Measurements from ENCODE around the gene BAIAP2L1. TPM values are rescaled to one million over a fixed set of nuclear protein-coding genes. Genes with fewer than 3 reads are reported as not detected.

Gene BAIAP2L1
- polyA plus RNA-seq, 4 donors: 23.8 to 51.4 (median 33.1) TPM

- Histone ChIP-seq H3K4me3 (ENCODE audit: low read depth in 1 of 3, low read length in 3 of 3) (peak overlapping the region; percentile 75 to 93 (median 89)), H3K36me3 (ENCODE audit: control insufficient read depth in 3 of 3, insufficient read depth in 2 of 3, low read depth in 1 of 3, low read length in 3 of 3) (peaks cover 0 to 50% (median 0%) of the 10 kb centered on the region in 3 donors), H3K27ac (ENCODE audit: low read depth in 1 of 3, low read length in 2 of 3) (peak overlapping the region; percentile 72 to 97 (median 92)), H3K9me3 (ENCODE audit: control insufficient read depth in 2 of 2, insufficient read depth in 1 of 2, low read depth in 1 of 2, low read length in 1 of 2) (no peaks in the 10 kb centered on the region), H3K27me3 (ENCODE audit: control insufficient read depth in 3 of 3, insufficient read depth in 3 of 3, low read length in 3 of 3) (no peaks in the 10 kb centered on the region), H3K4me1 (ENCODE audit: control insufficient read depth in 3 of 3, insufficient read depth in 2 of 3, low read depth in 1 of 3, low read length in 2 of 3) (peaks cover 9 to 56% (median 14%) of the 10 kb centered on the region in 3 donors)
- FAIRE-seq (no peak), DNase-seq (peak in 1 of 2 donors; percentile 37)
- WGBS, 3 donors: 10 to 32% (median 28%) methylated on average over 16 of the region's 16 CpGs
Measured at GRCh38 chr7:98282703-98283102, 118.2 kb downstream of the BAIAP2L1 start.

- Histone ChIP-seq H3K27me3 (ENCODE audit: control insufficient read depth in 3 of 3, insufficient read depth in 3 of 3, low read length in 3 of 3) (no peaks in the 10 kb centered on the region), H3K36me3 (ENCODE audit: control insufficient read depth in 3 of 3, insufficient read depth in 2 of 3, low read depth in 1 of 3, low read length in 3 of 3) (peaks cover 0 to 43% (median 0%) of the 10 kb centered on the region in 3 donors), H3K4me3 (ENCODE audit: low read depth in 1 of 3, low read length in 3 of 3) (peak overlapping the region; percentile 75 to 93 (median 89)), H3K9me3 (ENCODE audit: control insufficient read depth in 2 of 2, insufficient read depth in 1 of 2, low read depth in 1 of 2, low read length in 1 of 2) (no peaks in the 10 kb centered on the region), H3K4me1 (ENCODE audit: control insufficient read depth in 3 of 3, insufficient read depth in 2 of 3, low read depth in 1 of 3, low read length in 2 of 3) (peaks cover 9 to 49% (median 11%) of the 10 kb centered on the region in 3 donors), H3K27ac (ENCODE audit: low read depth in 1 of 3, low read length in 2 of 3) (peak overlapping the region; percentile 72 to 97 (median 92))
- no peak for FAIRE-seq
- peak; percentile 53 to 78 for DNase-seq
- 1 to 4% (median 3%) methylated on average over 48 to 77 of the region's 77 CpGs for WGBS, 3 donors
Measured at GRCh38 chr7:98281757-98282606, 118.9 kb downstream of the BAIAP2L1 start.

DNA sequence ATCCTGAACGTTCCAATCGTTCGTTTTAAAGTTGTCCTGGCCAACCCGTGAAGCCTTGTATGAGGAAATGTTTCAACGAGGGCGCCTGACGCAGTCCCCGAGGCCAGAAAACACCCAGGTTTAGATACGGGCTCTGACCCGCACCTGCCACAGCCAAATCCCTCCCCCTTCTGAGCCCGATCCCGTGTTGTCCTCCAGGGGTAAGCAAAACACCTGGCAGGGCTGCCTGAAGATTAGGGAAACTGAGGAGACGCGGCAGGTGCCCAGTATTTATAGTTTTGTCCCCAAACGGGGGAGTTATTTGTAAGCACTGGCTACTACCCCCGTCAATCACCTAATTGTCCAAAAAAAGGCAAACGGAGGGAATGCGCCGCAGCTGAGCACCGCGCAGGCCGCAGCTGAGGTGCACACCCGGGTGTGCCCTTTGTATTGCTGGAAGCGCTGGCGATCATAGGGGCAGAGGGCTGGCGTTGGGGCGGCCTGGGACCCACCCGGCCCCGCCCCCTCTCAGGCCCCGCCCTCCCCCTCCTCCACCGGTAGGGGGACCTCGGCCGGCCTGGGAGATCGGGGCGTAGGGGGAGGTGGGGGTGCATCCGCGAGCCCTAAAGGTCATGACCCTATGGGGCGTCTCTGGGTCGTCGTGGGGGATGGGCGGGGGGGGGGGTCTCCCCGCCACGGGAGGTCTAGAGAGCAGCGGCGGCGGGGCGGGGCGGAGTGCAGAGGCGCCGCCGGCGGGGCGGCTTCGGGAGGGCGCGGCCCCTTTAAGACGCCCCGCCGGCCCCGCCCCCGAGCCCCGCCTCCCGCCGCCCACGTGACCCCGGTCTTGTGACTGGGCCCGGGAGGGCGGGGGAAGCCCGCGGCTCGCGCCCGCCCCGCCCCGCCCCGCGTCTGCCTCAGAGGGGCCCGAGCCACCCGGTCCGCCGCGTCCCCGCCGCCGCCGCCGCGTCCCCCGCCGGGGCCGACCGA, 119.8 kb downstream of the BAIAP2L1 start, which contains the start of gene BRI3:
Gene BRI3, plus strand, starts transcription at position 896 of the 966 bp plus-strand sequence. CDS start 110 bp downstream, outside the sequence.
- Histone ChIP-seq H3K4me1 (ENCODE audit: control insufficient read depth in 3 of 3, insufficient read depth in 2 of 3, low read depth in 1 of 3, low read length in 2 of 3) (peaks cover 7 to 45% (median 10%) of the 10 kb centered on the region in 3 donors), H3K36me3 (ENCODE audit: control insufficient read depth in 3 of 3, insufficient read depth in 2 of 3, low read depth in 1 of 3, low read length in 3 of 3) (peaks cover 0 to 34% (median 0%) of the 10 kb centered on the region in 3 donors), H3K9me3 (ENCODE audit: control insufficient read depth in 2 of 2, insufficient read depth in 1 of 2, low read depth in 1 of 2, low read length in 1 of 2) (no peaks in the 10 kb centered on the region), H3K4me3 (ENCODE audit: low read depth in 1 of 3, low read length in 3 of 3) (peak within 1 kb of the TSS; percentile 75 to 93 (median 89)), H3K27ac (ENCODE audit: low read depth in 1 of 3, low read length in 2 of 3) (peak within 1 kb of the TSS; percentile 95 to 97 (median 95)), H3K27me3 (ENCODE audit: control insufficient read depth in 3 of 3, insufficient read depth in 3 of 3, low read length in 3 of 3) (no peaks in the 10 kb centered on the region)
- 0 to 1% (median 1%) methylated on average over 22 to 92 of the region's 92 CpGs for WGBS, 3 donors
- peak; percentile 92 for DNase-seq
- FAIRE-seq: no peak

- Histone ChIP-seq H3K4me3 (ENCODE audit: low read depth in 1 of 3, low read length in 3 of 3) (peak overlapping the region in 2 of 3 donors; percentile 58 to 93), H3K36me3 (ENCODE audit: control insufficient read depth in 3 of 3, insufficient read depth in 2 of 3, low read depth in 1 of 3, low read length in 3 of 3) (peaks cover 0 to 26% (median 0%) of the 10 kb centered on the region in 3 donors), H3K9me3 (ENCODE audit: control insufficient read depth in 2 of 2, insufficient read depth in 1 of 2, low read depth in 1 of 2, low read length in 1 of 2) (no peaks in the 10 kb centered on the region), H3K27me3 (ENCODE audit: control insufficient read depth in 3 of 3, insufficient read depth in 3 of 3, low read length in 3 of 3) (no peaks in the 10 kb centered on the region), H3K27ac (ENCODE audit: low read depth in 1 of 3, low read length in 2 of 3) (peak overlapping the region; percentile 95 to 96 (median 95)), H3K4me1 (ENCODE audit: control insufficient read depth in 3 of 3, insufficient read depth in 2 of 3, low read depth in 1 of 3, low read length in 2 of 3) (peaks cover 0 to 37% (median 4%) of the 10 kb centered on the region in 3 donors)
- no peak for DNase-seq
- FAIRE-seq: no peak
- 22 to 45% (median 32%) methylated on average over 7 of the region's 7 CpGs for WGBS, 3 donors
Measured at GRCh38 chr7:98280296-98280695, 120.6 kb downstream of the BAIAP2L1 start.

DNA sequence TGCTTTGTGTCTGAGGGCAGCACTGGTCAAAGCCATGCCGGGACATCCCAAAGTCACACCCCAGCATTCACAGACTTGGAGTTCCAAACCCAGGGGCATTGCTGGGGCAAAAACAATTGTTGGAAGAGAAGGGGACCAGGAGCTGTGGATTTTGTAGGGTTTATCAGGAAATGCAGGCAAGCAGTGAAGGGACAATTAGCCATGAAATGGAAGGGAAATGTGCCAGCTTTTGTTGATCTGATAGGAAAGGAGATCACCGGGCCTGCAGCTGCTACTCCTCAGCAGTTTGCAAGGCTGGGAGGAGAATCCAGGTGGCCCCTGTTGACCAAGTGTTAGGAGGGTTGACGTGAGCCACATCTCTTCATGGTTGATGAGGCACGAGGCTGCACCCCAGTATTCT, 122.0 kb downstream of the BAIAP2L1 start:
- WGBS, 3 donors: 27 to 56% (median 47%) methylated on average over 4 of the region's 4 CpGs
- H3K9me3 ChIP-seq (ENCODE audit: control insufficient read depth in 2 of 2, insufficient read depth in 1 of 2, low read depth in 1 of 2, low read length in 1 of 2): no peaks in the 10 kb centered on the region
- H3K36me3 ChIP-seq (ENCODE audit: control insufficient read depth in 3 of 3, insufficient read depth in 2 of 3, low read depth in 1 of 3, low read length in 3 of 3): peaks cover 0 to 13% (median 0%) of the 10 kb centered on the region in 3 donors
- no peak for FAIRE-seq
- H3K4me3 ChIP-seq (ENCODE audit: low read depth in 1 of 3, low read length in 3 of 3): no peak overlapping the region
- H3K27me3 ChIP-seq (ENCODE audit: control insufficient read depth in 3 of 3, insufficient read depth in 3 of 3, low read length in 3 of 3): no peaks in the 10 kb centered on the region
- no peak overlapping the region for H3K27ac ChIP-seq (ENCODE audit: low read depth in 1 of 3, low read length in 2 of 3)
- peak in 1 of 2 donors; percentile 22 for DNase-seq
- peaks cover 0 to 23% (median 2%) of the 10 kb centered on the region in 3 donors for H3K4me1 ChIP-seq (ENCODE audit: control insufficient read depth in 3 of 3, insufficient read depth in 2 of 3, low read depth in 1 of 3, low read length in 2 of 3)

GRCh38 chr7:98278408-98278807, 122.5 kb downstream of the BAIAP2L1 start:
- Histone ChIP-seq H3K27ac (ENCODE audit: low read depth in 1 of 3, low read length in 2 of 3) (no peak overlapping the region), H3K4me1 (ENCODE audit: control insufficient read depth in 3 of 3, insufficient read depth in 2 of 3, low read depth in 1 of 3, low read length in 2 of 3) (peaks cover 0 to 18% (median 2%) of the 10 kb centered on the region in 3 donors), H3K9me3 (ENCODE audit: control insufficient read depth in 2 of 2, insufficient read depth in 1 of 2, low read depth in 1 of 2, low read length in 1 of 2) (no peaks in the 10 kb centered on the region), H3K4me3 (ENCODE audit: low read depth in 1 of 3, low read length in 3 of 3) (no peak overlapping the region), H3K27me3 (ENCODE audit: control insufficient read depth in 3 of 3, insufficient read depth in 3 of 3, low read length in 3 of 3) (no peaks in the 10 kb centered on the region), H3K36me3 (ENCODE audit: control insufficient read depth in 3 of 3, insufficient read depth in 2 of 3, low read depth in 1 of 3, low read length in 3 of 3) (peaks cover 0 to 7% (median 0%) of the 10 kb centered on the region in 3 donors)
- 93 to 98% (median 94%) methylated on average over 5 of the region's 5 CpGs for WGBS, 3 donors
- FAIRE-seq (no peak), DNase-seq (no peak)

DNA sequence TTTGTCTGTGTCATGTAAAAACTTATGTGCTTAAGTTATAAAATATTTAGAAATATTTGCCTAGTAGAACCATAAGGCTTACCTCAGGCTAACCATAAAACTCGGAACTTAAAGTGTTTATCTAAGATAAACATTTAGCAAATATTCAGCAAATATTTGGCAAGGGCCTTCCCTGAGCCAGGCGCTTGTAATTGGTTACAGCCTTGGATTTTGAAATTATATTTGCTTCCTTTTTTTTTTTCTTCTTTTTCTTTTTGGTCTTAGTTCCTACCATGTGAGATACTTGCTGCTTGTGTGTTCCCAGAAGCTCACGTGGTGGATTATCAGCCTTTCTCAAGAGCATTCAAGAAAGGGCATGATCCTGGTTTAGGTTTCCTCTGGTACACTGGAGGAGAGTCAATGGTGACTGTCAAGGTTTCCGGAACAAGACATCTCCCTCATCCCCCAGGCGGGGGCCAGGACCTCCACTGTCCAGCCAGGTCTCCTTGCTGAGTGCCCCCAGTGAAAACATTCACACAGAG, 124.6 kb downstream of the BAIAP2L1 start:
- peak; percentile 32 to 64 for DNase-seq

More for the DNA sequence above, 124.6 kb downstream of the BAIAP2L1 start:
- 28 to 49% (median 45%) methylated on average over 5 of the region's 5 CpGs for whole genome bisulfite sequencing, 3 donors
- Histone ChIP-seq H3K4me3 (ENCODE audit: low read depth in 1 of 3, low read length in 3 of 3) (no peak overlapping the region), H3K9me3 (ENCODE audit: control insufficient read depth in 2 of 2, insufficient read depth in 1 of 2, low read depth in 1 of 2, low read length in 1 of 2) (no peaks in the 10 kb centered on the region), H3K36me3 (ENCODE audit: control insufficient read depth in 3 of 3, insufficient read depth in 2 of 3, low read depth in 1 of 3, low read length in 3 of 3) (no peaks in the 10 kb centered on the region), H3K27me3 (ENCODE audit: control insufficient read depth in 3 of 3, insufficient read depth in 3 of 3, low read length in 3 of 3) (no peaks in the 10 kb centered on the region), H3K27ac (ENCODE audit: low read depth in 1 of 3, low read length in 2 of 3) (peak overlapping the region in 2 of 3 donors; percentile 3 to 29), H3K4me1 (ENCODE audit: control insufficient read depth in 3 of 3, insufficient read depth in 2 of 3, low read depth in 1 of 3, low read length in 2 of 3) (peaks cover 0 to 13% (median 2%) of the 10 kb centered on the region in 3 donors)
- no peak for FAIRE-seq

Data from small intestine (tissue), 7 donors.